Endodermal cell (in vitro differentiated cells): ENCODE measurements around the gene FLNC. TPM values are rescaled to one million over a fixed set of nuclear protein-coding genes. Genes with fewer than 3 reads are reported as not detected.

Experiments
- DNase-seq: peaks from one replicate; pipeline ENCODE4 v3.0.0-alpha.2; 2017
- H3K27ac ChIP-seq: 2 replicates; pipeline ENCODE4 v1.5.1; 2013; ENCODE audit warnings: mild to moderate bottlenecking, low read depth, low read length, moderate library complexity
- H3K27me3 ChIP-seq: 2 replicates; pipeline ENCODE4 v1.6.1; 2013; ENCODE audit warnings: mild to moderate bottlenecking, low read length, moderate library complexity; ENCODE audit not compliant: insufficient read depth, control insufficient read depth, poor library complexity, severe bottlenecking
- H3K36me3 ChIP-seq: 2 replicates; pipeline ENCODE4 v1.7.0; 2013; ENCODE audit warnings: mild to moderate bottlenecking, low read length, moderate library complexity; ENCODE audit not compliant: control insufficient read depth, insufficient read depth
- H3K4me1 ChIP-seq: one replicate; pipeline ENCODE4 v1.7.0; 2013; ENCODE audit warnings: low read length; ENCODE audit not compliant: control insufficient read depth, insufficient read depth
- H3K4me3 ChIP-seq: 2 replicates; pipeline ENCODE4 v1.5.1; 2013; ENCODE audit warnings: mild to moderate bottlenecking, low read length, moderate library complexity
- H3K9ac ChIP-seq: 2 replicates; pipeline ENCODE4 v1.6.1; 2013; ENCODE audit warnings: mild to moderate bottlenecking, low read length, moderate library complexity; ENCODE audit not compliant: poor library complexity, severe bottlenecking; ENCODE audit errors: extremely low read depth
- H3K9me3 ChIP-seq: 2 replicates; pipeline ENCODE4 v1.6.1; 2013; ENCODE audit warnings: mild to moderate bottlenecking, low read length, moderate library complexity; ENCODE audit not compliant: control insufficient read depth
- H3K27ac Mint-ChIP-seq: 2 replicates; pipeline ENCODE4 v1.8.0; 2020; ENCODE audit warnings: mixed read lengths
- H3K27me3 Mint-ChIP-seq: 2 replicates; pipeline ENCODE4 v1.8.0; 2021; ENCODE audit warnings: mild to moderate bottlenecking, mixed read lengths; ENCODE audit not compliant: insufficient read depth
- H3K36me3 Mint-ChIP-seq: 2 replicates; pipeline ENCODE4 v1.8.0; 2020; ENCODE audit warnings: low read depth, mixed read lengths
- H3K4me1 Mint-ChIP-seq: 2 replicates; pipeline ENCODE4 v1.8.0; 2020; ENCODE audit warnings: mixed read lengths
- H3K4me3 Mint-ChIP-seq: 2 replicates; pipeline ENCODE4 v1.8.0; 2020; ENCODE audit warnings: mild to moderate bottlenecking, moderate library complexity, mixed read lengths
- H3K9me3 Mint-ChIP-seq: 2 replicates; pipeline ENCODE4 v1.8.0; 2020; ENCODE audit warnings: mild to moderate bottlenecking, mixed read lengths
- WGBS, 2 experiments: methylation state at CpG; one replicate each; pipeline versions ENCODE4 v1.1.5 to v1.1.7; 2013; ENCODE audit warnings: missing lambda C conversion rate in 2 of 2, mixed read lengths in 1 of 2; ENCODE audit not compliant: insufficient coverage in 1 of 2, insufficient read length in 1 of 2; 5-methylcytosine and 5-hydroxymethylcytosine counted together
- total RNA-seq, 2 donors: library from RNA; stranded (reverse); fragmentation: NEBNext Ultra II Directional in 1 of 2; extraction: Animal tissue kit (Norgen Biotek cat#: 25700) in 1 of 2; gene quantifications; 2 replicates in 1 of 2; 3 replicates in 1 of 2; pipeline ENCODE4 v1.2.1, GENCODE V29; 2021
- TF ChIP-seq, protein P1 (sequence below): fragments of 200-600 bp; sonication (generic); conservative IDR thresholded peaks from 2 replicates; pipeline ENCODE4 v1.5.0; 2021; ENCODE audit warnings: antibody characterized with exemption, mild to moderate bottlenecking

The FLNC gene
- total RNA-seq, 2 donors from 2014 or later = 6.6 to 11.5 TPM

DNA sequence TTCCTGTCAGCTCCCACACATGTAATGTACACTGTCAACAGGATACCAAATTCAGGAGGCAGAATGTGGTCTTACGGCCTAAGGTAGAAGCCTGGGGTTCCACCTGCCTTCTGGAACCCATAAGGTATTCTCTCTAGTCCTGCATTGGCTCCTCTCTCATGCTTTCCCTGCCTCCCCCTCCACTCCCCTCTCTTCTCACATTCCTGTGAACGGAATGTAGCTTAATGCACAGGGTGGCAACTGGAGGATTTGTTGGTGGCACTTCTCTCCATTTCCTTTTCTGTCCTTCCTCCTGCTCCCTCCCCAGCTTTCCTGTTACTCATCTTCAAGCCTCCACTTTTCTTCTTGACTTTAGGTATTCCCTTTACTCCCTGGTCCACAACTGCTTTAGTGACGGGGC lies 11.5 kb upstream of the FLNC start:
- Histone ChIP-seq H3K9me3 (no peaks in the 10 kb centered on the region), H3K4me1 (no peaks in the 10 kb centered on the region), H3K27me3 (no peaks in the 10 kb centered on the region), H3K4me3 (no peak overlapping the region), H3K9ac (no peak overlapping the region), H3K27ac (no peak overlapping the region), H3K36me3 (no peaks in the 10 kb centered on the region)
- TF ChIP-seq, protein P1, sequence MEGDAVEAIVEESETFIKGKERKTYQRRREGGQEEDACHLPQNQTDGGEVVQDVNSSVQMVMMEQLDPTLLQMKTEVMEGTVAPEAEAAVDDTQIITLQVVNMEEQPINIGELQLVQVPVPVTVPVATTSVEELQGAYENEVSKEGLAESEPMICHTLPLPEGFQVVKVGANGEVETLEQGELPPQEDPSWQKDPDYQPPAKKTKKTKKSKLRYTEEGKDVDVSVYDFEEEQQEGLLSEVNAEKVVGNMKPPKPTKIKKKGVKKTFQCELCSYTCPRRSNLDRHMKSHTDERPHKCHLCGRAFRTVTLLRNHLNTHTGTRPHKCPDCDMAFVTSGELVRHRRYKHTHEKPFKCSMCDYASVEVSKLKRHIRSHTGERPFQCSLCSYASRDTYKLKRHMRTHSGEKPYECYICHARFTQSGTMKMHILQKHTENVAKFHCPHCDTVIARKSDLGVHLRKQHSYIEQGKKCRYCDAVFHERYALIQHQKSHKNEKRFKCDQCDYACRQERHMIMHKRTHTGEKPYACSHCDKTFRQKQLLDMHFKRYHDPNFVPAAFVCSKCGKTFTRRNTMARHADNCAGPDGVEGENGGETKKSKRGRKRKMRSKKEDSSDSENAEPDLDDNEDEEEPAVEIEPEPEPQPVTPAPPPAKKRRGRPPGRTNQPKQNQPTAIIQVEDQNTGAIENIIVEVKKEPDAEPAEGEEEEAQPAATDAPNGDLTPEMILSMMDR = no peak
- Mint-ChIP-seq H3K4me3 (no peak overlapping the region), H3K27me3 (no peaks in the 10 kb centered on the region), H3K9me3 (no peaks in the 10 kb centered on the region), H3K27ac (no peak overlapping the region), H3K36me3 (no peaks in the 10 kb centered on the region), H3K4me1 (no peaks in the 10 kb centered on the region)
- no peak for DNase-seq
- 76 to 83% methylated on average over 1 to 3 of the region's 3 CpGs for WGBS, 2 experiments

DNA sequence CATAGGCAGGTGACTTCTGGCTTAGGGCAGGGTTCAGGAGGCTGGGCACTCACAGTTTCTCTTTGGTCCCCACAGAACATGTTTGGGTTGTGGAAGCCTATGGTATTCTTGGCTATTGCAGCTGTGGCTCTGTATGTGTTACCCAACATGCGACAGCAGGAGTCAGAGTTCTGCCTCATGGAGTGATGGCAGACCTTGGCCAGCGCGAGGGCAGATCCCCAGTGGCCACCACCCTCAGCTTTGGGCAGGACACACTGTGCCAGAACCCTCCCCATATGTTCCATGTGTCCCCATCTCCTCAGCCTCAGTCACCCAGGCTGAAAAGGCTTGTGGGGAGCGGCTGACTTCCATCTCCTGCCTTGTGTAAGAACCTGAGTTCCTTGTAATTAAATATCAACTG lies 8.5 kb upstream of the FLNC start:
- H3K4me1 ChIP-seq = no peaks in the 10 kb centered on the region
- TF ChIP-seq, protein P1 = no peak
- no peaks in the 10 kb centered on the region for H3K4me1 Mint-ChIP-seq
- no peaks in the 10 kb centered on the region for H3K9me3 ChIP-seq
- H3K27ac ChIP-seq = no peak overlapping the region
- DNase-seq = no peak
- WGBS, 2 experiments = 92 to 93% methylated on average over 2 to 4 of the region's 4 CpGs
- H3K36me3 ChIP-seq = no peaks in the 10 kb centered on the region
- no peak overlapping the region for H3K9ac ChIP-seq
- H3K9me3 Mint-ChIP-seq = no peaks in the 10 kb centered on the region
- H3K27me3 ChIP-seq = no peaks in the 10 kb centered on the region
- H3K27ac Mint-ChIP-seq = no peak overlapping the region
- no peaks in the 10 kb centered on the region for H3K36me3 Mint-ChIP-seq
- H3K4me3 Mint-ChIP-seq = no peak overlapping the region
- peaks cover 2% of the 10 kb centered on the region for H3K27me3 Mint-ChIP-seq
- no peak overlapping the region for H3K4me3 ChIP-seq

DNA sequence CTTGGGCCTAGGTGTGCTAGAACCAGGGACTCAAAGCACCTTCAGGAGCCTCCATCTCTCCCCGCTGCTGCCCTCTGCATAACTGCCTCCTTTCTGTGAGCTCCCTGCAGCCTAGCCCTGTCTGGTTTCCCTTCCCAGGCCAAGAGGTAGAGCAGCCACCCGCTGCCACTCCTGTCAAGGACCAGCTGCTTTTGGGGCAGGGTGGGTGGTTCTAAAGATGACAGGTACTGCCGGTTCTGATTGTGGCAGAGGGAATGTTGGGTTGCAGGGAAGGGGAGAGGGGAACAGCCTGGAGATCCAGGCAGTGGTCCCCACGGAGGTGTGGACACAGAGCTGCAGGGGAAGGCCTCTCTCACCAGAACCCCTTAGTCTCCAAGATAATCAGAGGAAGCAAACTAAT lies 3.7 kb upstream of the FLNC start:
- WGBS, 2 experiments = 80 to 91% methylated on average over 1 to 4 of the region's 4 CpGs
- TF ChIP-seq, protein P1 = no peak
- no peaks in the 10 kb centered on the region for H3K36me3 Mint-ChIP-seq
- no peak overlapping the region for H3K4me3 Mint-ChIP-seq
- Histone ChIP-seq H3K27me3 (peaks cover 11% of the 10 kb centered on the region), H3K9me3 (no peaks in the 10 kb centered on the region), H3K36me3 (no peaks in the 10 kb centered on the region), H3K9ac (no peak overlapping the region), H3K27ac (no peak overlapping the region), H3K4me3 (no peak overlapping the region), H3K4me1 (no peaks in the 10 kb centered on the region)
- no peak overlapping the region for H3K27ac Mint-ChIP-seq
- no peaks in the 10 kb centered on the region for H3K9me3 Mint-ChIP-seq
- H3K4me1 Mint-ChIP-seq = peaks cover 14% of the 10 kb centered on the region
- DNase-seq = no peak
- peaks cover 35% of the 10 kb centered on the region for H3K27me3 Mint-ChIP-seq
